Activated CD4-positive, CD25-positive, alpha-beta regulatory T cell (primary cell): ENCODE data around the gene SKAP1.

Experiments
- DNase-seq, 4 experiments: peaks; one replicate each; lab custom pipeline; 2025; lab: John Stamatoyannopoulos, UW

SKAP1 gene

GRCh38 chr17:48110761-48111160 lies 319.3 kb downstream of the SKAP1 start:
- DNase-seq = no peak

GRCh38 chr17:48107137-48108055 lies 322.6 kb downstream of the SKAP1 start, which contains the start of gene SNX11:
SNX11 (plus strand) TSS chr17:48107766; CDS start chr17:48112044, 4,278 bp downstream.
- DNase-seq = peak; percentile 85 to 88 (median 86)

GRCh38 chr17:48106802-48107136 lies 323.2 kb downstream of the SKAP1 start:
- no peak for DNase-seq

- no peak for DNase-seq
These were observed 325.6 kb downstream of the SKAP1 start for GRCh38 chr17:48104440-48104839.

- DNase-seq = no peak
These were observed 327.0 kb downstream of the SKAP1 start for GRCh38 chr17:48102798-48103715.

GRCh38 chr17:48102043-48102750 lies 327.8 kb downstream of the SKAP1 start:
- no peak for DNase-seq

GRCh38 chr17:48101012-48101720 lies 328.8 kb downstream of the SKAP1 start, which contains the start of gene CBX1:
CBX1 (minus strand) TSS chr17:48101478; CDS start chr17:48077004, 24,474 bp downstream.
- DNase-seq = peak; percentile 83 to 92 (median 90)

- DNase-seq = no peak
These were observed 329.4 kb downstream of the SKAP1 start for GRCh38 chr17:48100591-48101011.

GRCh38 chr17:48100160-48100559 lies 329.9 kb downstream of the SKAP1 start:
- DNase-seq = no peak

GRCh38 chr17:48095611-48096010 lies 334.4 kb downstream of the SKAP1 start:
- no peak for DNase-seq

- DNase-seq = no peak
These were observed 336.5 kb downstream of the SKAP1 start for GRCh38 chr17:48093341-48094045.

- no peak for DNase-seq
These were observed 345.1 kb downstream of the SKAP1 start for GRCh38 chr17:48084932-48085331.
